Stimulated activated CD4-positive, alpha-beta T cell treated with anti-CD3 and anti-CD28 coated beads, Interleukin-2, amount 100 ng/mL, for 4 hours (primary cell): ENCODE data around the gene ZFYVE9.
"Not testable (repeated sequence)": the region's sequence is repeated elsewhere in the genome, so short reads cannot be mapped to it uniquely, and the experiment has no call there.

Experiments used
- DNase-seq: peaks from one replicate; pipeline ENCODE4 v3.0.0-alpha.2; 2020; ENCODE audit warnings: low read depth

The ZFYVE9 gene

GRCh38 chr1:52141513-52142219 lies at the start of gene ZFYVE9:
Gene ZFYVE9 (plus strand): TSS chr1:52142089. CDS start chr1:52233207, 91,118 bp downstream.
- peak; percentile 51 for DNase-seq

- not testable (repeated sequence) for DNase-seq
Measured at GRCh38 chr1:52094300-52094699, 47.6 kb upstream of the ZFYVE9 start.

GRCh38 chr1:52096216-52096615 lies 45.7 kb upstream of the ZFYVE9 start:
- no peak for DNase-seq

GRCh38 chr1:52098139-52098871 lies 43.6 kb upstream of the ZFYVE9 start:
- DNase-seq, result no peak

GRCh38 chr1:52102336-52103013 lies 39.4 kb upstream of the ZFYVE9 start:
- DNase-seq, result no peak

- no peak for DNase-seq
Measured at GRCh38 chr1:52111492-52111891, 30.4 kb upstream of the ZFYVE9 start.

- no peak for DNase-seq
Measured at GRCh38 chr1:52112489-52112888, 29.4 kb upstream of the ZFYVE9 start.

- no peak for DNase-seq
Measured at GRCh38 chr1:52119301-52120079, 22.4 kb upstream of the ZFYVE9 start.

- DNase-seq, result no peak
Measured at GRCh38 chr1:52122384-52122783, 19.5 kb upstream of the ZFYVE9 start.

- no peak for DNase-seq
Measured at GRCh38 chr1:52123622-52124021, 18.3 kb upstream of the ZFYVE9 start.

GRCh38 chr1:52125736-52126359 lies 16.0 kb upstream of the ZFYVE9 start:
- DNase-seq, result no peak

- no peak for DNase-seq
Measured at GRCh38 chr1:52127181-52128180, 14.4 kb upstream of the ZFYVE9 start.

GRCh38 chr1:52139817-52140540 lies 1.9 kb upstream of the ZFYVE9 start:
- DNase-seq, result peak; percentile 29

- no peak for DNase-seq
Measured at GRCh38 chr1:52140633-52141512, 1.0 kb upstream of the ZFYVE9 start.

GRCh38 chr1:52142220-52143183 lies 613 bp downstream of the ZFYVE9 start:
- no peak for DNase-seq

- no peak for DNase-seq
Measured at GRCh38 chr1:52145137-52145536, 3.2 kb downstream of the ZFYVE9 start.

- DNase-seq, result not testable (repeated sequence)
Measured at GRCh38 chr1:52150445-52150844, 8.6 kb downstream of the ZFYVE9 start.

- DNase-seq, result no peak
Measured at GRCh38 chr1:52150946-52151345, 9.1 kb downstream of the ZFYVE9 start.
